Colonic mucosa (tissue), 4 donors: ENCODE data around the gene NRXN2. TPM values are rescaled to one million over a fixed set of nuclear protein-coding genes. Genes with fewer than 3 reads are reported as not detected.

Source experiments
- DNase-seq: peaks from one replicate; pipeline ENCODE4 v3.0.0-alpha.2; 2020
- H3K27ac ChIP-seq: fragments of 200-600 bp; one replicate; pipeline ENCODE4 v1.8.0; 2021
- H3K27me3 ChIP-seq: fragments of 200-600 bp; one replicate; pipeline ENCODE4 v1.8.0; 2021
- H3K36me3 ChIP-seq: fragments of 200-600 bp; one replicate; pipeline ENCODE4 v1.8.0; 2021
- H3K4me1 ChIP-seq: fragments of 200-600 bp; one replicate; pipeline ENCODE4 v1.8.0; 2021; ENCODE audit warnings: mild to moderate bottlenecking
- H3K4me3 ChIP-seq: fragments of 200-600 bp; one replicate; pipeline ENCODE4 v1.8.0; 2021
- H3K9ac ChIP-seq, 2 donors: one replicate each; pipeline ENCODE4 v1.7.0; 2013; ENCODE audit warnings: control low read depth in 2 of 2, low read depth in 2 of 2, low read length in 2 of 2
- H3K9me3 ChIP-seq: fragments of 200-600 bp; one replicate; pipeline ENCODE4 v1.8.0; 2021
- intact Hi-C: fragments of 100-400 bp; cut with DNase I; formaldehyde crosslinking; loops from one replicate; pipeline ENCODE4 v1.14.1; 2022
- total RNA-seq, 2 donors: library from RNA; stranded (reverse); fragmentation: NEBNext Ultra II Directional in 1 of 2; extraction: Animal tissue kit (Norgen Biotek cat#: 25700) in 1 of 2; gene quantifications; one replicate each; pipeline ENCODE4 v1.2.1, GENCODE V29; 2021
- TF ChIP-seq, protein P1 (sequence below): fragments of 200-600 bp; IDR thresholded peaks from one replicate; pipeline ENCODE4 v1.8.0; 2022; ENCODE audit warnings: antibody characterized with exemption, mild to moderate bottlenecking
- donor health status: healthy.
- donor health status: DM: no; HTN: no; CAD: no.
- donor health status: DM: no; HTN: no; CAD: no.

The NRXN2 gene
- total RNA-seq, 2 donors from 2014 or later = 2.2 to 5.4 TPM

DNA sequence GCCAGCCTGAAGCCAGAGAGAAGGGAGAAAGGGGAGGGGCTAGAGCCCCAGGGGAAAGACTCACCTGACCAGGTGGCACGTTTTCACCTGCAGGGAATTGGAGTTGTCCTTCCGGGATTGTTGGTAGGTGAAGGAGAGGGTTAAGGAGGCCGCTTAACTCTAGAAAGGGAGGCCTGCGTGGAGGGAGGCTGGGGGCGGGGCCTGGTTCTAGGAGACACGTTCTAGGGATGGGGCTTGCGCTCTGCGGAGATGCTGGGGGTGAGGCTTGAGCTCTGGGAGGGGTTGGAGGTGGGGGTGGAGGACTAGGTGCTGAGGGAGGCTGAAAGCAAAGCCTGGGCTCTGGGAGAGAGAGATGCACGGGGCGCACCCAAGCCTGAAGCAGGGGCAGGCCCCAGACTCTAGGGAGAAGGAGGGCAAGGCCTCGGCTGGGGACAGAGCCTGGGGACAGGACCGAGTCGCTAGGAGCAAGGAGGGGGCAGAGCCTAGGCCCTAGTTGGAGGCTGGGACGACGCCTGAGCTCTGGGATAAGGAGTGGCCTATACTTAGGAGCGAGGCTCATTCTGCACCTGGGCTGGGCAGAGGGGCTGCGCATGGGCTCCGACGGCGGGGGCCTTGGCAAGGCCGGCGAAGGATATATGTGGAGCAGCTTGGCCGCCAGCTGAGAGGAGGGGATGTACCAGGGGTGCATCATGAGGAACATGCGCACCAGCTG is 18.5 kb upstream of the NRXN2 start:
- H3K4me3 ChIP-seq = peak overlapping the region; percentile 50
- no peaks in the 10 kb centered on the region for H3K36me3 ChIP-seq
- peak overlapping the region in 1 of 2 donors; percentile 50 for H3K9ac ChIP-seq
- no peak for DNase-seq
- no peaks in the 10 kb centered on the region for H3K9me3 ChIP-seq
- peaks cover 19% of the 10 kb centered on the region for H3K4me1 ChIP-seq
- no peak overlapping the region for H3K27ac ChIP-seq
- peaks cover 43% of the 10 kb centered on the region for H3K27me3 ChIP-seq
- TF ChIP-seq, protein P1, sequence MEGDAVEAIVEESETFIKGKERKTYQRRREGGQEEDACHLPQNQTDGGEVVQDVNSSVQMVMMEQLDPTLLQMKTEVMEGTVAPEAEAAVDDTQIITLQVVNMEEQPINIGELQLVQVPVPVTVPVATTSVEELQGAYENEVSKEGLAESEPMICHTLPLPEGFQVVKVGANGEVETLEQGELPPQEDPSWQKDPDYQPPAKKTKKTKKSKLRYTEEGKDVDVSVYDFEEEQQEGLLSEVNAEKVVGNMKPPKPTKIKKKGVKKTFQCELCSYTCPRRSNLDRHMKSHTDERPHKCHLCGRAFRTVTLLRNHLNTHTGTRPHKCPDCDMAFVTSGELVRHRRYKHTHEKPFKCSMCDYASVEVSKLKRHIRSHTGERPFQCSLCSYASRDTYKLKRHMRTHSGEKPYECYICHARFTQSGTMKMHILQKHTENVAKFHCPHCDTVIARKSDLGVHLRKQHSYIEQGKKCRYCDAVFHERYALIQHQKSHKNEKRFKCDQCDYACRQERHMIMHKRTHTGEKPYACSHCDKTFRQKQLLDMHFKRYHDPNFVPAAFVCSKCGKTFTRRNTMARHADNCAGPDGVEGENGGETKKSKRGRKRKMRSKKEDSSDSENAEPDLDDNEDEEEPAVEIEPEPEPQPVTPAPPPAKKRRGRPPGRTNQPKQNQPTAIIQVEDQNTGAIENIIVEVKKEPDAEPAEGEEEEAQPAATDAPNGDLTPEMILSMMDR = no peak
- intact Hi-C loops = loop anchor here (5.0 kb wide), 1 partner anchor 54 kb away; no protein-coding TSS in a partner anchor

DNA sequence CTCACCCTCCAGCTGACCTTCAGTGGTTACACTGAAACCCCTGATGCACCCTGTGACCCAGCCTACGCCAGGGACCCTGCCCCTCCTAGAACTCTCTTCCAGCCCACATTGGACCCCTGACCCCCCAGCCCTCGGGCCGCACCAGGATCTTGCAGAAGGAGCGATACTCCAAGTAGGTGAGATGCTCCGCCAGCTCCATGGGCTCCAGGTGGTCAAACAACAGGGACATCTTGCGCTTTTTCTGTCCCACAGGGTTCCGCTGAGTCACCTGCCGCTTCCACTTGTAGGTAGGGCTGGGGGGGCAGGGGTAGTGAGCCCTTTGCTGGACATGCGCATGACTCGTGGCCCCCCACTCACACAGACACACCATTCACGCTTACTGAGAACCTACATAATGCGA is 16.9 kb upstream of the NRXN2 start:
- peaks cover 19% of the 10 kb centered on the region for H3K4me1 ChIP-seq
- H3K27me3 ChIP-seq = peaks cover 35% of the 10 kb centered on the region
- H3K9ac ChIP-seq = no peak overlapping the region
- no peaks in the 10 kb centered on the region for H3K36me3 ChIP-seq
- H3K27ac ChIP-seq = no peak overlapping the region
- no peak overlapping the region for H3K4me3 ChIP-seq
- DNase-seq = no peak
- TF ChIP-seq, protein P1 = no peak
- H3K9me3 ChIP-seq = no peaks in the 10 kb centered on the region
- intact Hi-C loops = loop anchor here (5.0 kb wide), 1 partner anchor 53 kb away; no protein-coding TSS in a partner anchor

DNA sequence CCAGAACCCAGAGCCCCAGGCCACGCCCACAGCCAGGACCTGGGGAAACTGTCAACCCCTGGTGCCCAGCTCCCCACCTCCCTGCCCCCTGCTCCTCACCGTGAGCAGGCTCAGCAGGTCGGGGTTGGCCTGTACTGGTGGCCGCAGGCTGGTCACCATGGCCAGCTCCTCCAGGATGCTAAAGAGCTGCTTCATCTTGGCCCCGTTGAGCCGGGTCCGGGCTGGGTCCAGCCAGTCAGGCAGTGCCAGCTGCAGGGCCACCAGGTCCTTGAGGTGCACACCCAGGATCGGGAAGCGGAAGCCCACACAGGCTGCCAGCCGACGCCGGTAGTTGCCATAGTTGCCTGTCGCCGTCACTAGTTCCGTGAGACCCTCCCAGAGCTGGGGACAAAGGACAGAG is 13.7 kb upstream of the NRXN2 start:
- H3K9ac ChIP-seq = no peak overlapping the region
- TF ChIP-seq, protein P1 = no peak
- no peak overlapping the region for H3K27ac ChIP-seq
- H3K36me3 ChIP-seq = no peaks in the 10 kb centered on the region
- no peaks in the 10 kb centered on the region for H3K4me1 ChIP-seq
- intact Hi-C loops = no loop called here
- H3K9me3 ChIP-seq = no peaks in the 10 kb centered on the region
- no peak for DNase-seq
- no peak overlapping the region for H3K4me3 ChIP-seq
- peaks cover 7% of the 10 kb centered on the region for H3K27me3 ChIP-seq

DNA sequence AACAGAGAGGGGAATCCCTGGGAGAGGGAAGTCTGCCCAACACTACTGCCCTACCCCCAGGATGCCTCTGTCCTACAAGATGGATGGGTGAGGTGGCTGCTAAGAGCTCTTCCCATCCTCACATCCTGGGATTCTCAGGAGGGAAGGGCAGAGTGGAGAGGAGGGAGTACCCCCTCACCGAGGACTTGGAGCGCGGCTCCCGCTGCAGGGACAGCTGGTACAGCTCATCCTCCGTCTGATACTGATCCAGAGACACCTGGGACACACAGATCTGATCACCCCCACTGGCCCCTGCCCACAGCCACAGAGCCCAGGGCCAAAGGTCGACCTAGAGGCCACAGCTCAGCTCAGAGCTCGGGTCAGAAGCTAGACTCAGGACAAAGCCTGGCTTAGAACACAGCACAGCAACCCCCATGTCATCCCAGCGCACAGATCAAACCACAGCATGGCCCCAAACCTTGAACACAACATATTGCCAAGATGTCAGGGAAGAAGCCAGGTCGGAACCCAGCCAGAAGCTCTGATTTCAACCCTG is 12.8 kb upstream of the NRXN2 start:
- no peaks in the 10 kb centered on the region for H3K36me3 ChIP-seq
- no peaks in the 10 kb centered on the region for H3K27me3 ChIP-seq
- H3K4me3 ChIP-seq = no peak overlapping the region
- H3K4me1 ChIP-seq = no peaks in the 10 kb centered on the region
- TF ChIP-seq, protein P1 = no peak
- no peak for DNase-seq
- no peaks in the 10 kb centered on the region for H3K9me3 ChIP-seq
- H3K27ac ChIP-seq = no peak overlapping the region
- H3K9ac ChIP-seq = no peak overlapping the region
- intact Hi-C loops = no loop called here

DNA sequence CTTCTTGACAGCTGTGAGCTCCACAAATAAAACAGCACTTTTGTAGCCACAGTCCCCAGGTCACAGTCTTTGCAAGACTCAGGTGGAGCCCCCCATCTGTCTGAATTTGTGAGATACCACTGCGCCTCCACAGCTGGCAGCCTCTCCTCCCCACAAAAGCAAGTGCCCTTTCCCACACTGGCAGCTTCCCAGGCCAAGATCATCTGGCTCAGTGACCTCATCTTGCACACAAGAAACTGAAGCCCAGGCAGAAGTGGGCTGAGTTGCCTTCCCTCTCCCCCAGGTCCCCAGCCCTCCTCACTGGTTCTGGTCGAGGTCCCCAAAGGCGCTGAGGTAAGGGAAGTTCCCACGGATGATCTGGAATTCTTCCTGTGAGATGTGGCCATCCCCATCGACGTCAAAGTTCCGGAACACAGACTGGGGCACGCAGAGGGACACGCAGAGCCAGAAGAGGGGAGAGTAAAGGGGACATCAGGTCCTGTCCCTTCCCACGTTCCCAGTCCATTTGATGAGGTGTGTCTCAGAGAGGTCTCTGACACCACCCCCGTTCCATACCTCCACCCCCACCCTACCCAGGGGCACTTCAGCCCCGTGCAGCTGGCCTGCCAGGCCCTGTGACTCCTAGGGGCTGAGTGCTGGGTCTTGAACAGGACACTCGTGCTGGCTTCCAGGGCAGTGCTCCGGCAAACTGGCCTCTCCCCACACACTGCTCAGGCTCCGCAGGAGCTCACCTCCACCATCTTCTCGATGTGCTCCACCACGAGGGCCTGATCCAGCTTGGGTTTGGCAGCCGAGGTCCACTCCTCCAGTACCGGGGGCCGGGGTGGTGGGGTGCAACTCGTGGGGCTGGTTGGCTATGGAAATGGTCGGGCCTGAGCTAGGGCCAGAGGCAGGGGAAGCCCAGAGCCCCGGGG is 12.1 kb upstream of the NRXN2 start:
- H3K9ac ChIP-seq = no peak overlapping the region
- TF ChIP-seq, protein P1 = no peak
- H3K4me1 ChIP-seq = no peaks in the 10 kb centered on the region
- intact Hi-C loops = no loop called here
- no peaks in the 10 kb centered on the region for H3K27me3 ChIP-seq
- H3K4me3 ChIP-seq = no peak overlapping the region
- no peak for DNase-seq
- no peak overlapping the region for H3K27ac ChIP-seq
- no peaks in the 10 kb centered on the region for H3K36me3 ChIP-seq
- H3K9me3 ChIP-seq = no peaks in the 10 kb centered on the region
